Colonic mucosa (tissue), 4 donors: ENCODE measurements around the gene GPR156. TPM values are rescaled to one million over a fixed set of nuclear protein-coding genes. Genes with fewer than 3 reads are reported as not detected.
"Not testable (repeated sequence)": the region's sequence is repeated elsewhere in the genome, so short reads cannot be mapped to it uniquely, and the experiment has no call there.

Experiments used
- DNase-seq: peaks from one replicate; pipeline ENCODE4 v3.0.0-alpha.2; 2020
- H3K27ac ChIP-seq: fragments of 200-600 bp; one replicate; pipeline ENCODE4 v1.8.0; 2021
- H3K27me3 ChIP-seq: fragments of 200-600 bp; one replicate; pipeline ENCODE4 v1.8.0; 2021
- H3K36me3 ChIP-seq: fragments of 200-600 bp; one replicate; pipeline ENCODE4 v1.8.0; 2021
- H3K4me1 ChIP-seq: fragments of 200-600 bp; one replicate; pipeline ENCODE4 v1.8.0; 2021; ENCODE audit warnings: mild to moderate bottlenecking
- H3K4me3 ChIP-seq: fragments of 200-600 bp; one replicate; pipeline ENCODE4 v1.8.0; 2021
- H3K9ac ChIP-seq, 2 donors: one replicate each; pipeline ENCODE4 v1.7.0; 2013; ENCODE audit warnings: control low read depth in 2 of 2, low read depth in 2 of 2, low read length in 2 of 2
- H3K9me3 ChIP-seq: fragments of 200-600 bp; one replicate; pipeline ENCODE4 v1.8.0; 2021
- intact Hi-C: fragments of 100-400 bp; cut with DNase I; formaldehyde crosslinking; loops from one replicate; pipeline ENCODE4 v1.14.1; 2022
- total RNA-seq, 2 donors: library from RNA; stranded (reverse); fragmentation: NEBNext Ultra II Directional in 1 of 2; extraction: Animal tissue kit (Norgen Biotek cat#: 25700) in 1 of 2; gene quantifications; one replicate each; pipeline ENCODE4 v1.2.1, GENCODE V29; 2021
- TF ChIP-seq, protein P1 (sequence below): fragments of 200-600 bp; IDR thresholded peaks from one replicate; pipeline ENCODE4 v1.8.0; 2022; ENCODE audit warnings: antibody characterized with exemption, mild to moderate bottlenecking
- donor health status: healthy.
- donor health status: DM: no; HTN: no; CAD: no.
- donor health status: DM: no; HTN: no; CAD: no.

GPR156 gene
- total RNA-seq, 2 donors from 2014 or later: 0.07 TPM; not detected in 1

DNA sequence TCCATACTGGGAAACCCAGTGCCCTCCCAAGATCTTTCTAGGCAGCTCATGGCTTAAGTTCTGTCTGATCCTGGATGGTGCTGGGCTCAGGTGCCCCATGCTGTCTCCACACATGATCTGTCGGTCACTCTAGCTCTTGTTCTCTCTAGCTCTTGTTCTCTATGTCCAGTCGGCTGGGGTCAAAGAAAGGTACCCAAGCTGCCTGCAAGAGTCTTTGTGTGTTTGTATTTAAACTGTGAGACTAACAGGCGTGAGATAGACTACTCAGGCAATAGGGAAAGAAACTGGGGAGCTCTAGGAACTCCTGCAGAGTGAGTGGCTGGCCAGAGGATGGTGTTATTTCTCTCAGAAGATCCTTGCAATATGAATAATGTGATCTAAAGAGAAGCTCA, 40.2 kb downstream of the GPR156 start:
- H3K36me3 ChIP-seq: no peaks in the 10 kb centered on the region
- no peaks in the 10 kb centered on the region for H3K27me3 ChIP-seq
- intact Hi-C loops: loop anchor here (2.0 to 10.0 kb wide), 5 partner anchors 170 to 550 kb away; no protein-coding TSS in a partner anchor
- TF ChIP-seq, protein P1, sequence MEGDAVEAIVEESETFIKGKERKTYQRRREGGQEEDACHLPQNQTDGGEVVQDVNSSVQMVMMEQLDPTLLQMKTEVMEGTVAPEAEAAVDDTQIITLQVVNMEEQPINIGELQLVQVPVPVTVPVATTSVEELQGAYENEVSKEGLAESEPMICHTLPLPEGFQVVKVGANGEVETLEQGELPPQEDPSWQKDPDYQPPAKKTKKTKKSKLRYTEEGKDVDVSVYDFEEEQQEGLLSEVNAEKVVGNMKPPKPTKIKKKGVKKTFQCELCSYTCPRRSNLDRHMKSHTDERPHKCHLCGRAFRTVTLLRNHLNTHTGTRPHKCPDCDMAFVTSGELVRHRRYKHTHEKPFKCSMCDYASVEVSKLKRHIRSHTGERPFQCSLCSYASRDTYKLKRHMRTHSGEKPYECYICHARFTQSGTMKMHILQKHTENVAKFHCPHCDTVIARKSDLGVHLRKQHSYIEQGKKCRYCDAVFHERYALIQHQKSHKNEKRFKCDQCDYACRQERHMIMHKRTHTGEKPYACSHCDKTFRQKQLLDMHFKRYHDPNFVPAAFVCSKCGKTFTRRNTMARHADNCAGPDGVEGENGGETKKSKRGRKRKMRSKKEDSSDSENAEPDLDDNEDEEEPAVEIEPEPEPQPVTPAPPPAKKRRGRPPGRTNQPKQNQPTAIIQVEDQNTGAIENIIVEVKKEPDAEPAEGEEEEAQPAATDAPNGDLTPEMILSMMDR: no peak
- no peak overlapping the region for H3K4me3 ChIP-seq
- no peaks in the 10 kb centered on the region for H3K4me1 ChIP-seq
- no peaks in the 10 kb centered on the region for H3K9me3 ChIP-seq
- DNase-seq: no peak
- H3K27ac ChIP-seq: no peak overlapping the region
- H3K9ac ChIP-seq: no peak overlapping the region

DNA sequence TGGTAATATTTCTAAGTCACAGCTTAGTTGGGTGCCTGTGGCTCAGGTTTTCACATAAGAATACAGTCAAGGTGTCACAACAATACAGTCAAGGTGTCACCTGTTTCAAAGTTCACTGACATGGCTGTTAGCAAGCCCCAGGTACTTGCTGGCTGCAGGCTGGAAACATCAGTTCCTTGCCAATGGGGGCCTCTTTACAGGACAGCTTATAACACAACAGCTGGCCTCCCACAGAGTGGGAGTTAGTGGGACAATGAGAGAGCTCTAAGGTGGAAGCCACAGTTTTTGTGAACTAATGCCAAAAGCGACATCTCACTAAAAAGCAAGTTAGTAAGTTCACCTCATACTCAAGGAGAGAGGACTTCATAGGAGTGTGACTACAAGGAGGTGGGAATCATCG, 45.4 kb downstream of the GPR156 start:
- Histone ChIP-seq H3K9ac (no peak overlapping the region), H3K4me3 (no peak overlapping the region), H3K4me1 (no peaks in the 10 kb centered on the region), H3K9me3 (no peaks in the 10 kb centered on the region), H3K36me3 (no peaks in the 10 kb centered on the region), H3K27ac (no peak overlapping the region), H3K27me3 (no peaks in the 10 kb centered on the region)
- intact Hi-C loops: loop anchor here (5.0 to 10.0 kb wide), 3 partner anchors 318 to 555 kb away; no protein-coding TSS in a partner anchor
- DNase-seq: no peak
- TF ChIP-seq, protein P1: no peak

DNA sequence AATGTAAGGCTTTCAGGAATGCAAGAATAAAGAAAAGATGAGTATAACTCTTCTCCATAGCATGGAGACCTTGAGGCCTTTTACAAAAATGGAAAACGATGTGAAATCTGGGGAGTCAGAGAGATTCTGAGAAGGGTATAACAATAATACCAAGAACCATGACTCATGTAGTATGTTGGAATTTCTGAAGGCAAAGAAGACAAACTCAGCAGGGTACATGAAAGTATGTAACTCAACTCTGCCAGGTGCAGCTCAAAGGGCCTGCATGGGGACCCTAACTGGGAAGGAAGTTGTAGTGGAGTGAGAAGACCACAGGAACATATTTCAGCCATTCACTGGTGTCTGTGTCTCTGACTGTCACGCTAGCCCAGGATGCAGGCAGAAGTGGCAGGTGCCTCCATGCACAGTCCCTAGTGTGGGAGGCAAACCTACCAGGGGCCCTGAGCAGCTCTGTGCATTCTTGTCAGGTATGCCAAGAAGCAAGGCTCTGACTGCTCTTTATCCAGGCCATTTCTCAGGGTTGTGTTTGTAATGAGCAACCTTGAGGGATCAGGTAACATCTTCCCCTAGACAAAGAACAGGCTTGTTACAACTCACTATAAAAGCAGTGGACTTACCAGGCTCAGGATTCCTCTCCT, 57.2 kb downstream of the GPR156 start:
- no peak overlapping the region for H3K9ac ChIP-seq
- no peaks in the 10 kb centered on the region for H3K36me3 ChIP-seq
- no peak for DNase-seq
- no peaks in the 10 kb centered on the region for H3K9me3 ChIP-seq
- H3K27me3 ChIP-seq: no peaks in the 10 kb centered on the region
- H3K27ac ChIP-seq: no peak overlapping the region
- no peak overlapping the region for H3K4me3 ChIP-seq
- H3K4me1 ChIP-seq: no peaks in the 10 kb centered on the region
- TF ChIP-seq, protein P1: no peak
- intact Hi-C loops: no loop called here

DNA sequence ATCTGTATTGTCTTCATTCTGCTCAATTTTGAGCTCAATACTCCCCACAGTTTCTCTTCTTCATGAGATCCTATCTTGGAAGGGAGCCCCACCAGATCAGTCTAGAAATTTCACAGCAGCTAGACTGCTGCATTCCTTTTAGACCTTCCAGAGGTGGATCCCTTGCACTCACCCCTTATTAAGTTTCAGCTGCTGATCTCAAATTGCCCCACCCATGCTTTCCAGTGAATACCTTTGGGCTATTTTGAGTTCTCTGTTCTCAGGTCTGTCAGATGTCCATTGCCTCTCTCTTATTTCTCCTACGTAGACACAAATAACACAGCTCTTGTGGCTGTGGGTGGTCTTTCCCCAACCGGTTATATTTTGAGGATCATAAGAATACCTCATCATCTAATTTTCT, 60.8 kb downstream of the GPR156 start:
- TF ChIP-seq, protein P1: no peak
- Histone ChIP-seq H3K4me1 (no peaks in the 10 kb centered on the region), H3K9ac (no peak overlapping the region), H3K4me3 (no peak overlapping the region), H3K9me3 (no peaks in the 10 kb centered on the region), H3K27me3 (no peaks in the 10 kb centered on the region), H3K27ac (no peak overlapping the region), H3K36me3 (no peaks in the 10 kb centered on the region)
- DNase-seq: no peak
- intact Hi-C loops: no loop called here

DNA sequence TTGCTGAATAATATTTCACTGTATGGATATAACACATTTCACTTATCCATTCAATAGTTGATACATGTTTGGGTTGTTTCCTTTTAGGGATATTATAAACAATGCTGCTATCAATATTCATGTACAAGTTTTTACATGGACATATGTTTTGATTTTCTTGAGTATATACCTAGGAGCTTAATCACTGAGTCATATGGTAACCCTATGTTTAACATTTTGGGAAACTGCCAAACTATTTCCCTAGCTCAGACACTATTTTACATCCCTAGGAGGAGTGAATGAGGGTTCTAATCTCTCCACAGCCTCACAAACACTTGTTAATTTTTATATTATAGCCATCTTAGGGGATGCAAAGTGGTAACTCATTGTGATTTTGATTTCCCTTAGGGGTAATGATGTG, 66.0 kb downstream of the GPR156 start:
- no peak for DNase-seq

DNA sequence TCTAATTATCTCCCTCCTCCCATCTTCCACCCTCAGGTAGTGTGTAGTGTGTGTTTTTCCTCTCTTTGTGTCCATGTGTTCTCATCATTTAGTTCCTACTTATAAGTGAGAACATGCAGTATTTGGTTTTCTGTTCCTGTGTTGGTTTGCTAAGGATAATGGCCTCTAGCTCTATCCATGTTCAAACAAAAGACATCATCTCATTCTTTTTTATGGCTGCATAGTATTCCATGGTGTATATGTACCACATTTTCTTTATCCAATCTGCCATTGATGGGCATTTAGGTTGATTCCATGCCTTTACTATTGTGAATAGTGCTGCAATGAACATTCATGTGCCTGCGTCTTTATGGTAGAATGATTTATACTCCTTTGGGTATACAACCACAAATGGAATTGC, 68.4 kb downstream of the GPR156 start:
- DNase-seq, H3K9me3 ChIP-seq, H3K27ac ChIP-seq, intact Hi-C loops, H3K4me1 ChIP-seq, H3K9ac ChIP-seq, H3K27me3 ChIP-seq, H3K36me3 ChIP-seq, H3K4me3 ChIP-seq: not testable (repeated sequence)

More for the DNA sequence above, 66.0 kb downstream of the GPR156 start:
- no peaks in the 10 kb centered on the region for H3K36me3 ChIP-seq
- H3K27me3 ChIP-seq: no peaks in the 10 kb centered on the region
- no peaks in the 10 kb centered on the region for H3K4me1 ChIP-seq
- intact Hi-C loops: no loop called here
- no peak overlapping the region for H3K4me3 ChIP-seq
- H3K27ac ChIP-seq: no peak overlapping the region
- TF ChIP-seq, protein P1: no peak
- no peak overlapping the region for H3K9ac ChIP-seq
- H3K9me3 ChIP-seq: no peaks in the 10 kb centered on the region
